ENCODE measurements around the gene CDH23.

The CDH23 gene

GRCh38 chr10:71391701-71392100 is 5.0 kb upstream of the CDH23 start:
- Histone ChIP-seq H3K9ac (ENCODE audit: low read length) (no peak overlapping the region), H4K91ac (ENCODE audit: low read depth, low read length) (no peak overlapping the region), H4K12ac (ENCODE audit: low read depth, low read length) (no peak overlapping the region), H3K23ac (ENCODE audit: low read length) (no peak overlapping the region), H3K14ac (ENCODE audit: low read length) (no peak overlapping the region), H2AFZ (ENCODE audit: insufficient read depth, low read length, poor library complexity) (no peak overlapping the region), H3K4ac (ENCODE audit: low read depth, low read length) (no peak overlapping the region), H4K8ac (ENCODE audit: low read depth, low read length) (no peak overlapping the region), H2BK12ac (ENCODE audit: low read length) (no peak overlapping the region), H3K18ac (ENCODE audit: low read length) (no peak overlapping the region), H3K4me2 (ENCODE audit: low read length) (no peak overlapping the region), H3K4me1 (ENCODE audit: control insufficient read depth in 1 of 2, insufficient read depth in 2 of 2, low read length in 2 of 2) (no peaks in the 10 kb centered on the region), H2BK5ac (ENCODE audit: low read depth, low read length, poor library complexity) (no peak overlapping the region), H3K27me3 (ENCODE audit: insufficient read depth, low read length) (no peaks in the 10 kb centered on the region), H3K9me3 (ENCODE audit: insufficient read depth, low read depth, low read length) (peaks cover 3% of the 10 kb centered on the region), H3K79me1 (ENCODE audit: low read length) (no peaks in the 10 kb centered on the region), H3K4me3 (ENCODE audit: low read depth, low read length) (no peak overlapping the region), H3K79me2 (ENCODE audit: control insufficient read depth, insufficient read depth, low read length, poor library complexity) (no peaks in the 10 kb centered on the region), H2AK5ac (ENCODE audit: low read length) (no peak overlapping the region), H3K36me3 (ENCODE audit: control insufficient read depth in 1 of 2, insufficient read depth in 2 of 2, low read length in 2 of 2) (no peaks in the 10 kb centered on the region), H3K27ac (ENCODE audit: low read depth, low read length) (no peak overlapping the region), H2BK120ac (ENCODE audit: insufficient read depth, low read length, poor library complexity) (no peak overlapping the region)
- DNase-seq = no peak
- WGBS (ENCODE audit: extremely low coverage, insufficient coverage, insufficient read length) = no CpG with 5 or more reads among the region's 5 CpGs

DNA sequence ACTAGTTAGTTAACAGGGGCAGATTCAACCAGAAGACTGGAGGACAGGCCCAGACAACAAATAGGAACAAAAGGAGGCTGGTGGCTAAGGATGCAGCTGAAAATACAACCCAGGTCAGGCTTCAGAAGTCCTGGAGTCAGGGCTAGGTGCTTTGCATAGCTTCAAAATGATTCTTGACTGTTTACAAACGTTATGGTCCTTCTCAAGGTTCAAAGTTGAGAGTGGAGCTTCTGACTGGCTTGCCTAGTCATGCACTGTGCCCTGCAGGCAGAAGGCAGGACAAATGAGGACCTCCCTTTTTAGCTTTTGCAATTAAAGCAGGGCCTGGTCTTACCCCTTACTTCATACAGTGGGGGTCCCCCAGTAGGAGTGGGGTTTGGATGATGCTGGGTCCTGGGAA is 4.4 kb upstream of the CDH23 start:
- Histone ChIP-seq H3K36me3 (ENCODE audit: control insufficient read depth in 1 of 2, insufficient read depth in 2 of 2, low read length in 2 of 2) (no peaks in the 10 kb centered on the region), H2BK120ac (ENCODE audit: insufficient read depth, low read length, poor library complexity) (no peak overlapping the region), H3K9me3 (ENCODE audit: insufficient read depth, low read depth, low read length) (peaks cover 3% of the 10 kb centered on the region), H3K23ac (ENCODE audit: low read length) (no peak overlapping the region), H3K4me2 (ENCODE audit: low read length) (no peak overlapping the region), H2BK5ac (ENCODE audit: low read depth, low read length, poor library complexity) (no peak overlapping the region), H2BK12ac (ENCODE audit: low read length) (no peak overlapping the region), H3K4me1 (ENCODE audit: control insufficient read depth in 1 of 2, insufficient read depth in 2 of 2, low read length in 2 of 2) (peaks cover 1 to 3% of the 10 kb centered on the region in 2 experiments), H4K12ac (ENCODE audit: low read depth, low read length) (no peak overlapping the region), H3K27me3 (ENCODE audit: insufficient read depth, low read length) (peaks cover 6% of the 10 kb centered on the region), H3K4me3 (ENCODE audit: low read depth, low read length) (no peak overlapping the region), H4K8ac (ENCODE audit: low read depth, low read length) (no peak overlapping the region), H3K4ac (ENCODE audit: low read depth, low read length) (no peak overlapping the region), H3K79me2 (ENCODE audit: control insufficient read depth, insufficient read depth, low read length, poor library complexity) (no peaks in the 10 kb centered on the region), H2AK5ac (ENCODE audit: low read length) (no peak overlapping the region), H3K14ac (ENCODE audit: low read length) (no peak overlapping the region), H3K79me1 (ENCODE audit: low read length) (no peaks in the 10 kb centered on the region), H3K27ac (ENCODE audit: low read depth, low read length) (no peak overlapping the region), H2AFZ (ENCODE audit: insufficient read depth, low read length, poor library complexity) (no peak overlapping the region), H3K9ac (ENCODE audit: low read length) (no peak overlapping the region), H4K91ac (ENCODE audit: low read depth, low read length) (no peak overlapping the region), H3K18ac (ENCODE audit: low read length) (no peak overlapping the region)
- peak; percentile 46 to 74 for DNase-seq
- WGBS (ENCODE audit: extremely low coverage, insufficient coverage, insufficient read length) = no CpG with 5 or more reads among the region's 1 CpG

DNA sequence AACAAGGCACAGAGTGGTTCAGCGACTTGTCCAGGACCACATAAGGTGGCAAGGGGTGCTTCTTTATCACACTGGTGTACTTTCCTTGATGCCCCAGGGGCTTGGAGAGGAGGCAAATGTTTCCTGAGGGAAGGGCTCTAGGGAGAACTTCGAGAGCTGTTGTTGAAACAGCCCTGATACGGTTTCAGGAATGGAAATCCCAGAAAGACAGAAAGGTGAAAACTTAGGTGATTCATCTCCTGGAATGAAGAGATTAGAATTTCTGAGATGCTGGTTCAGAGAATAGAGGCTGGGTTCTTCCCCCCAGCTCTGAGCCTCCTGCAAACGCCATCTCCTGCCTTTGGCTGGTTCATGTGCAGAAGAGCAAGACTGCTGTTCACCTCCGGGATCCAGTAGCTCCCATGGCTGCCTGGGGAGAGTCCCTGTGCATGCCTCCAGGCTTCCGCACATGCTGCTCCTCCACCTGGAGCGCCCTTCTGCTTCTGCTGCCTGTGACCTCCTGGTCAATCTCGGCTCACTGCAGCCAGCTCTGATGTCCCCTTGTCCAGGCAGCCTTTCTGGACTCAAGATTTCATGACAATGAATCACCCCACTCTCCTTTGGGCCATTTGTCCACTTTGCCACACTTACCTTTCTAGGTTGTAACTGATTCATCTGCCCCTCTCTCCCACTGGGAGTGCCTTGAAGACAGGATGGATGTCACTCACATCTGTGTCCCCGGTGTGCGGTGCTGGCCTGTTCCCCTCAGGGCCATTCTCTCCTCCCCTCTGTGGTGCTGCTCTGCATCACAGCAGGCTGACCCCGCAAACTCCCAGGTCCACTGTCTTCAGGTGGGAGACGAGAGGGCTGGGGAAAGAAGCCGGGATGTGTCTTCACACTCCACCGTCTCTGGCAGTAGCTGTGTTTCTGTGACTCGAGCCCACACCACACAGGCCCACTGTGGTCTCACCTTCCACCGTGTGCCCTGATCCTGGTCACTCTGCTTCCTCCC is 3.6 kb upstream of the CDH23 start:
- H3K9ac ChIP-seq (ENCODE audit: low read length) = no peak overlapping the region
- peak; percentile 86 to 94 for DNase-seq
- no peaks in the 10 kb centered on the region for H3K79me1 ChIP-seq (ENCODE audit: low read length)
- no peak overlapping the region for H4K91ac ChIP-seq (ENCODE audit: low read depth, low read length)
- H2BK5ac ChIP-seq (ENCODE audit: low read depth, low read length, poor library complexity) = no peak overlapping the region
- H3K36me3 ChIP-seq (ENCODE audit: control insufficient read depth in 1 of 2, insufficient read depth in 2 of 2, low read length in 2 of 2) = no peaks in the 10 kb centered on the region
- no peak overlapping the region for H3K23ac ChIP-seq (ENCODE audit: low read length)
- no CpG with 5 or more reads among the region's 16 CpGs for WGBS (ENCODE audit: extremely low coverage, insufficient coverage, insufficient read length)
- no peak overlapping the region for H2BK120ac ChIP-seq (ENCODE audit: insufficient read depth, low read length, poor library complexity)
- H3K27me3 ChIP-seq (ENCODE audit: insufficient read depth, low read length) = peaks cover 13% of the 10 kb centered on the region
- no peak overlapping the region for H2AK5ac ChIP-seq (ENCODE audit: low read length)
- no peak overlapping the region for H3K4me2 ChIP-seq (ENCODE audit: low read length)
- H3K4me1 ChIP-seq (ENCODE audit: control insufficient read depth in 1 of 2, insufficient read depth in 2 of 2, low read length in 2 of 2) = peaks cover 4 to 6% of the 10 kb centered on the region in 2 experiments
- H3K27ac ChIP-seq (ENCODE audit: low read depth, low read length) = no peak overlapping the region
- H3K4ac ChIP-seq (ENCODE audit: low read depth, low read length) = no peak overlapping the region
- H3K14ac ChIP-seq (ENCODE audit: low read length) = no peak overlapping the region
- H3K18ac ChIP-seq (ENCODE audit: low read length) = no peak overlapping the region
- H3K9me3 ChIP-seq (ENCODE audit: insufficient read depth, low read depth, low read length) = peaks cover 3% of the 10 kb centered on the region
- H3K4me3 ChIP-seq (ENCODE audit: low read depth, low read length) = peak overlapping the region; percentile 10
- H2AFZ ChIP-seq (ENCODE audit: insufficient read depth, low read length, poor library complexity) = no peak overlapping the region
- no peak overlapping the region for H4K12ac ChIP-seq (ENCODE audit: low read depth, low read length)
- no peak overlapping the region for H4K8ac ChIP-seq (ENCODE audit: low read depth, low read length)
- no peaks in the 10 kb centered on the region for H3K79me2 ChIP-seq (ENCODE audit: control insufficient read depth, insufficient read depth, low read length, poor library complexity)
- no peak overlapping the region for H2BK12ac ChIP-seq (ENCODE audit: low read length)

- no CpG with 5 or more reads among the region's 8 CpGs for WGBS (ENCODE audit: extremely low coverage, insufficient coverage, insufficient read length)
These were observed 2.8 kb upstream of the CDH23 start for GRCh38 chr10:71393841-71394475.

More at GRCh38 chr10:71393841-71394475, 2.8 kb upstream of the CDH23 start:
- Histone ChIP-seq H3K4me3 (ENCODE audit: low read depth, low read length) (peak overlapping the region; percentile 10), H4K91ac (ENCODE audit: low read depth, low read length) (no peak overlapping the region), H4K8ac (ENCODE audit: low read depth, low read length) (no peak overlapping the region), H2BK12ac (ENCODE audit: low read length) (no peak overlapping the region), H3K4ac (ENCODE audit: low read depth, low read length) (no peak overlapping the region), H2BK5ac (ENCODE audit: low read depth, low read length, poor library complexity) (no peak overlapping the region), H3K27me3 (ENCODE audit: insufficient read depth, low read length) (peaks cover 22% of the 10 kb centered on the region), H3K36me3 (ENCODE audit: control insufficient read depth in 1 of 2, insufficient read depth in 2 of 2, low read length in 2 of 2) (no peaks in the 10 kb centered on the region), H3K79me1 (ENCODE audit: low read length) (no peaks in the 10 kb centered on the region), H2AFZ (ENCODE audit: insufficient read depth, low read length, poor library complexity) (no peak overlapping the region), H3K9ac (ENCODE audit: low read length) (no peak overlapping the region), H4K12ac (ENCODE audit: low read depth, low read length) (no peak overlapping the region), H3K79me2 (ENCODE audit: control insufficient read depth, insufficient read depth, low read length, poor library complexity) (no peaks in the 10 kb centered on the region), H3K4me1 (ENCODE audit: control insufficient read depth in 1 of 2, insufficient read depth in 2 of 2, low read length in 2 of 2) (peaks cover 4 to 6% of the 10 kb centered on the region in 2 experiments), H3K23ac (ENCODE audit: low read length) (no peak overlapping the region), H3K4me2 (ENCODE audit: low read length) (no peak overlapping the region), H3K27ac (ENCODE audit: low read depth, low read length) (no peak overlapping the region), H3K9me3 (ENCODE audit: insufficient read depth, low read depth, low read length) (peaks cover 3% of the 10 kb centered on the region), H3K18ac (ENCODE audit: low read length) (no peak overlapping the region), H3K14ac (ENCODE audit: low read length) (no peak overlapping the region), H2BK120ac (ENCODE audit: insufficient read depth, low read length, poor library complexity) (no peak overlapping the region), H2AK5ac (ENCODE audit: low read length) (no peak overlapping the region)
- no peak for DNase-seq
